ENCODE data around the gene GRIN3A. TPM values are rescaled to one million over a fixed set of nuclear protein-coding genes. Genes with fewer than 3 reads are reported as not detected.

The GRIN3A gene
- total RNA-seq, 1 donor from 2014 or later, result not detected

DNA sequence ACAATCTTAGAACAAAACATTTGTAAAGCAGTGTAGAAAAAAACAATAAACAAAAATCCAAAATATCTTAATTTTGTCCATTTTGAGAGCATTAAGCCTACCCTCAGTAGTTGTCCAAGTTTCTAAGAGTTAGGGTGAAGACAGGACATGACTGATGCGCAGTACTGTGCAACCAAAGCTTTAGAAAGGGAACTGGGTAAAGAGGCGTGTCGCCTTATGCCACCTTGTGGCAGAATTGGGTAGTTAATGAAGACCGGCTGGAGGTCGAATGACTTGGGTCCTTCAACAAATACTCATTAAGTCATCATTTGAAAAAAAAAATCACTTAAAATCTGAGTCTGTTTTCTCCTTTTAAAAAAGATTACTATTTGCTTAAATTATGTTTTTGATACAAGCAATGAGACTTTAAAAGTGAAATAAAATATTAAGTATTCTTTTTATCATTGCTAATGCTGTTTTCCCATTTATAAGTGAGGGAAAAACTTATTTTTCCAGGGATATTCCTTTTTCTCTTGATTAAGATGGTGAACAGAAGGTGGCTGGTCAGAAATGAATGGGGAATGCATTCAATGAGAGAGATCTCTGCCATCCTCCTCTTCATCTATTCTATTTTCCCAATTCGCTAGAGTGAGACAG, 208.3 kb downstream of the GRIN3A start:
- intact Hi-C loops (cut with micrococcal nuclease), result loop anchor here (1.0 to 5.0 kb wide), 9 partner anchors 33 to 1708 kb away; partner anchors contain the start of genes NR4A3, STX17 and TEX10

GRCh38 chr9:101528015-101528414, 210.4 kb downstream of the GRIN3A start:
- intact Hi-C loops (cut with micrococcal nuclease), result no loop called here

DNA sequence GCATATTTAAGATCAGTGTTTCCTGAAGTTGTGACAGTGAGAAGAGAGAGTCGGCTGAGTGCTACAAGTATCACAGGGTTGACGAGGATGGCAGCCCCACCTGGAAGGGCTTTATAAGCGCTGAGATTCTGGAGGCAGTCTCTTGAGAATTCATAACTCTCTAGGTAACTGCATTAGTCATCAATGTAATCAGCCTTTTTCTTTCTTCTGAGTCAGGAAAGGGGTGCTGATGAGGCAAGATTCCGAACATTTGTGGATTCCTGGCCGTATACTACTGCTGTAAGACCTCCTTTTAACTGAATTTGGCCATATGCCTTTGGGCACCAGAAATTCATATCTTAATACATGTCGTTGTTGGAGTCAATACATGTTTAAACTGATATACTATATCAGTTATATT, 211.4 kb downstream of the GRIN3A start:
- intact Hi-C loops (cut with micrococcal nuclease), result no loop called here

DNA sequence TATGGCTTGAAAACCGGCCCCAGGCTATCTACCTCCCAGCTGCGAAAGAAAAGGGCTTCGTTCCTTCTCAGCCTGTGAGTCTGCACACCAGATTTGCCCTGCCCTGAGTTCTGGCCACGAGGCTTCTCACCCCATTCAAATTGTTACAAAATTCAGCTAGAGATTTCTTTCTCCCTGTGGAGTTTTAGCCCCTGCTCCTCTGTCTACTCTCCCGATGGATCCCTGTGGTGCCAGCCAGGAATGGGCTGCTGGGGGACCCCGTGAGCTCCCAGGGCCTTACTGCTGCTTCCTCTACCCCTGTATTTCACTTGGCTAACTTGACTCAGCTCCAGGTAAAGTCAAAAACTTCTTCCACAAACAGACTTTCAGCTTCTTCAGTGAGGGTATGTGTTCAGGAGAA, 214.1 kb downstream of the GRIN3A start:
- intact Hi-C loops (cut with micrococcal nuclease), result no loop called here

Other genes with a start within 250 kb of the GRIN3A start
- gene RNF20, start 204.8 kb downstream of the GRIN3A start, total RNA-seq, result 40.4 and 45.1 TPM in 2 replicates
- gene PPP3R2, start 143.7 kb downstream of the GRIN3A start, total RNA-seq, result not detected in 2 replicates